Measurements from ENCODE around the gene KIAA1328. TPM values are rescaled to one million over a fixed set of nuclear protein-coding genes. Genes with fewer than 3 reads are reported as not detected.

The KIAA1328 gene
- total RNA-seq, 4 donors from 2014 or later = 6.0 to 23.5 (median 11.1) TPM

GRCh38 chr18:36849288-36850006 is 20.5 kb downstream of the KIAA1328 start:
- ATAC-seq (ENCODE audit: low FRiP score) (no peak), DNase-seq (ENCODE audit: low spot score) (no peak)
- TF ChIP-seq, protein P1, sequence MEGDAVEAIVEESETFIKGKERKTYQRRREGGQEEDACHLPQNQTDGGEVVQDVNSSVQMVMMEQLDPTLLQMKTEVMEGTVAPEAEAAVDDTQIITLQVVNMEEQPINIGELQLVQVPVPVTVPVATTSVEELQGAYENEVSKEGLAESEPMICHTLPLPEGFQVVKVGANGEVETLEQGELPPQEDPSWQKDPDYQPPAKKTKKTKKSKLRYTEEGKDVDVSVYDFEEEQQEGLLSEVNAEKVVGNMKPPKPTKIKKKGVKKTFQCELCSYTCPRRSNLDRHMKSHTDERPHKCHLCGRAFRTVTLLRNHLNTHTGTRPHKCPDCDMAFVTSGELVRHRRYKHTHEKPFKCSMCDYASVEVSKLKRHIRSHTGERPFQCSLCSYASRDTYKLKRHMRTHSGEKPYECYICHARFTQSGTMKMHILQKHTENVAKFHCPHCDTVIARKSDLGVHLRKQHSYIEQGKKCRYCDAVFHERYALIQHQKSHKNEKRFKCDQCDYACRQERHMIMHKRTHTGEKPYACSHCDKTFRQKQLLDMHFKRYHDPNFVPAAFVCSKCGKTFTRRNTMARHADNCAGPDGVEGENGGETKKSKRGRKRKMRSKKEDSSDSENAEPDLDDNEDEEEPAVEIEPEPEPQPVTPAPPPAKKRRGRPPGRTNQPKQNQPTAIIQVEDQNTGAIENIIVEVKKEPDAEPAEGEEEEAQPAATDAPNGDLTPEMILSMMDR (IDR thresholded peaks at IDR 0.05) = no peak

DNA sequence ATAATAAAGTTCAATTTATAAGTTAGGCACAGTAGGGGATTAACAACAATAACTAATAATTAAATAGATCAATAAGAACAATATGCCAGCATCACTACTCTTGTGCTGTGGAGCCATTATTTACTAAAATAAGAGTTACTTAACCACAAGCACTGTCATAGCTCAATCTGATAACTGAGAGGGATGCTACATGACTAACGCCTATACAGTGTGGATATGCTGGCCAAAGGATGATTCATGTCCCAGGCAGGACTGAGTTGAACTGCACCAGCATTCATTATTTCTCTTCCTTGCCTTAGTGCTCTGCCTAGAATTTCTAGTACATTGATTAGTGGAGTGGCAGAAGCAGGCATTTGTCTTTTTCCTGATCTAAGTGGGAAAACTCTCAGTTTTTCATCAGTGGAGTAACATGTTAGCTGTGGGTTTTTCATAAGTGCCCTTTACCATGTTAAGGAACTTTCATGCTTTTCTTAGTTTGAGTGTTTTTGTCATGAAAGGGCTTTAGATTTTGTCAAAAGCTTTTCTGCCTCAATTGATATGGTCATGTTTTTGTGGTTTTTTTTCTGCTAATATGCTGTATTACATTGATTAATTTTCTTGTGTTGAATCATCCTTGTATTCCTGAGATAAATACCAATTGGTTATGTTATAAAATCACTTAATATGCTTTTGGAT is 21.7 kb downstream of the KIAA1328 start:
- ATAC-seq (ENCODE audit: low FRiP score) (peak; percentile 80), DNase-seq (ENCODE audit: low spot score) (no peak)
- TF ChIP-seq, protein P1 (IDR thresholded peaks at IDR 0.05) = no peak

- DNase-seq (ENCODE audit: low spot score) (no peak), ATAC-seq (ENCODE audit: low FRiP score) (no peak)
- TF ChIP-seq, protein P1 (IDR thresholded peaks at IDR 0.05) = no peak
Observed at GRCh38 chr18:36851202-36851590, 22.3 kb downstream of the KIAA1328 start.

DNA sequence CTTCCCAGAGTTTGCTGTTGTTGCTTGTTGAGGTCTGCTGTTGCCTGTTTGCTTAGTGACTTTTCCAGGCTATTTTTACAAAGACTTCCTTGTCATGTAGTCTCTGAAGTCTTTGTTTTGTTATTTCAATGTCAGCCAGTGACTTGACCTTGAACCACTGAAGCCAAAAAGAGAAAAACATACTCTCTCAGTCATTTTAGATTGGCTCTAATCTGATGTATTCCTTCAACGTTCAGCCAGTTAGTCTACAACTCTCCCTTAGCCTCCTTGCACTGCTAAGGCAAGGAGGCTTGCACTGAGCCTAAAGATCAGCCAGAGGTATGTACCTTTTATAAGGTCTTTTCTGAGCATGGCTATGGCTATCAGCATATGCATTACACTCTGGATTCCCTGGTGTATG is 27.9 kb downstream of the KIAA1328 start:
- no peak for ATAC-seq (ENCODE audit: low FRiP score)
- no peak for DNase-seq (ENCODE audit: low spot score)
- TF ChIP-seq, protein P1 (IDR thresholded peaks at IDR 0.05) = no peak

DNA sequence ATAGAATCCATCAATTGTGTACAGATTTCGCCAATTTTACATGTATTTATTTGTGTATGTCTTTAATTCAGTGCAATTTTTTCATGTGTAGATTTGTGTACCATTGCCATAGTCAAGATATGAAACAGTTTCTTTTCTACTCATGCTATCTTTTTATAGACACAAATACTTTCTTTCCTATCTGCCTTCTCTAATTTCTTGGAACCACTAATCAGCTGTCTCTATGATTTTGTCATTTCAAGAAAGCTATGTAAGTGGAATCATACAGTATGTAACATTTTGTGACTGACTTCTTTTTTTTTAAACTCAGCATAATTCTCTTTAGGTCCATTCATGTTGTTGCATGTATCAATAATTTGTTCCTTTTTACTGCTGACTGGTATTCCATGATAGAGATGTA is 33.3 kb downstream of the KIAA1328 start:
- TF ChIP-seq, protein P1 (IDR thresholded peaks at IDR 0.05) = no peak
- DNase-seq (ENCODE audit: low spot score) = no peak
- ATAC-seq (ENCODE audit: low FRiP score) = no peak

DNA sequence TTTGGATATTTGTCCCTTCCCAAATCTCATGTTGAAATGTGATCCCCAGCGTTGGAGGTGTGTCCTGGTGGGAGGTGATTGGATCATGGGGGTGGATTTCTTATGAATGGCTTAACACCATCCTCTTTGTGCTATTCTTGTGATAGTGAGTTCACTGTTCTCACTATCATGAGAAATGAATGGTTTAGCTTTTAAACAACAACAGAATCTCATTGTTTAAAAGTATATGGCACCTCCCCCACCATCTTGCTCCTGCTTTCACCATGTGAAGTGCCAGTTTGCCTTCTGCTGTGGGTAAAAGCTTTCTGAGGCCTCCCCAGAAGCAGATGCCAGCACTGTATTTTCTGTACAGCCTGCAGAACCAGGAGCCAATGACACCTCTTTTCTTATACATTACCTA is 38.1 kb downstream of the KIAA1328 start:
- DNase-seq (ENCODE audit: low spot score) (no peak), ATAC-seq (ENCODE audit: low FRiP score) (no peak)
- TF ChIP-seq, protein P1 (IDR thresholded peaks at IDR 0.05) = no peak

DNA sequence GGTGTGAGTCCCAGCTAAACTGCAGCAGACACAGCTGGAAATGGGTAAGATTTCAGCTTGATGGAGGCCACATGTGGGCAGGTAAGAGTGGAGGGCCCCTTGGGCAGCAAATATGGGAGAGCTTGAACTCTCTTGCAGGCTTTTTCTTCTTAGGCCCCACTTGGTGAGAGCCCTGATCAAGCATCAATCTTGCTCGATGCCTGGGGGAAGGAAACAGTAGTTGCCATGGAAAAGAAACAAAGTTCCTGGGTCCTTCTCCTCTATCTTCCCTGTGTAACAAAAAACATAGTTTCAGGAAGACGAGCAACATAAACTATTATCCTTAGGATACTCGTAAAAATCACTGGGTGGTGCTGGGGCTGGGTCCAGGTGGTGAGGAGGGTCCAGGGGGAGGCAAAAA is 42.9 kb downstream of the KIAA1328 start:
- ATAC-seq (ENCODE audit: low FRiP score) (no peak), DNase-seq (ENCODE audit: low spot score) (no peak)
- TF ChIP-seq, protein P1 (IDR thresholded peaks at IDR 0.05) = no peak

Measured in omental fat pad (tissue), 4 donors.